Effector memory CD8-positive, alpha-beta T cell (primary cell): Measurements from ENCODE around the gene GABRG3.

Experiments used
- ATAC-seq: fragments of 150-1000 bp; cut with Tn5 transposase; replicated peaks from 2 replicates; pipeline ENCODE4 v1.10.0; 2021; ENCODE audit warnings: mild to moderate bottlenecking, moderate library complexity
- DNase-seq, 3 experiments: peaks; one replicate each; pipeline ENCODE4 v3.0.0; 2021
- H3K27ac Mint-ChIP-seq, 2 donors: one replicate each; pipeline ENCODE4 v1.8.0; 2022; ENCODE audit warnings: mild to moderate bottlenecking in 2 of 2, mixed read lengths in 2 of 2, moderate library complexity in 2 of 2
- H3K27me3 Mint-ChIP-seq, 2 donors: one replicate each; pipeline ENCODE4 v1.8.0; 2022; ENCODE audit warnings: mixed read lengths in 2 of 2
- H3K36me3 Mint-ChIP-seq: one replicate; pipeline ENCODE4 v1.8.0; 2022; ENCODE audit warnings: mild to moderate bottlenecking, moderate library complexity, mixed read lengths; ENCODE audit not compliant: insufficient read depth
- H3K4me1 Mint-ChIP-seq, 2 donors: one replicate each; pipeline ENCODE4 v1.8.0; 2022; ENCODE audit warnings: low read depth in 2 of 2, mixed read lengths in 2 of 2
- H3K4me3 Mint-ChIP-seq, 2 donors: one replicate each; pipeline ENCODE4 v1.8.0; 2022; ENCODE audit warnings: mild to moderate bottlenecking in 2 of 2, mixed read lengths in 2 of 2, moderate library complexity in 2 of 2
- H3K9me3 Mint-ChIP-seq, 2 donors: one replicate each; pipeline ENCODE4 v1.8.0; 2022; ENCODE audit warnings: mixed read lengths in 2 of 2

GABRG3 gene

DNA sequence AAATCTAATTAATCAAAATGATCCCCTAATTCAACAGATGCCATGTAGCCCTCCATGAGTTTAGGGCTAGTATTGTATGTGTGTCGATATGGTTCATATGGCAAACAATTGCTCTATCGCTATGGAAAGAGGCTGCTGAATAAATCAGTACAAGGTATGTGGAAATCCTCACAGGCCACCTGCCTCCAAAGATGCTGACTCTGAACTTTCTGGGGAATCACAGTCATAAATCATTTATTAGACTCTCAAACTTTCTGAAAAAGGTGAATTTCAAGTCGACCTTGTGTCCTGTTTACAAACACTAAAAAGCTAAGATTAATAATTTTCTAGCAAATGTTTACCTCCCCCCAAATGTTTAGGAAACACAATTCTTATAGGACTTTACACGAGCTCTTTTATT is 462.6 kb downstream of the GABRG3 start:
- ATAC-seq (no peak), DNase-seq (no peak)
- no peaks in the 10 kb centered on the region for H3K36me3 Mint-ChIP-seq
- no peak overlapping the region for H3K27ac Mint-ChIP-seq
- no peaks in the 10 kb centered on the region for H3K4me1 Mint-ChIP-seq
- no peak overlapping the region for H3K4me3 Mint-ChIP-seq
- H3K27me3 Mint-ChIP-seq, result no peaks in the 10 kb centered on the region
- H3K9me3 Mint-ChIP-seq, result peaks cover 6 to 21% of the 10 kb centered on the region in 2 donors

DNA sequence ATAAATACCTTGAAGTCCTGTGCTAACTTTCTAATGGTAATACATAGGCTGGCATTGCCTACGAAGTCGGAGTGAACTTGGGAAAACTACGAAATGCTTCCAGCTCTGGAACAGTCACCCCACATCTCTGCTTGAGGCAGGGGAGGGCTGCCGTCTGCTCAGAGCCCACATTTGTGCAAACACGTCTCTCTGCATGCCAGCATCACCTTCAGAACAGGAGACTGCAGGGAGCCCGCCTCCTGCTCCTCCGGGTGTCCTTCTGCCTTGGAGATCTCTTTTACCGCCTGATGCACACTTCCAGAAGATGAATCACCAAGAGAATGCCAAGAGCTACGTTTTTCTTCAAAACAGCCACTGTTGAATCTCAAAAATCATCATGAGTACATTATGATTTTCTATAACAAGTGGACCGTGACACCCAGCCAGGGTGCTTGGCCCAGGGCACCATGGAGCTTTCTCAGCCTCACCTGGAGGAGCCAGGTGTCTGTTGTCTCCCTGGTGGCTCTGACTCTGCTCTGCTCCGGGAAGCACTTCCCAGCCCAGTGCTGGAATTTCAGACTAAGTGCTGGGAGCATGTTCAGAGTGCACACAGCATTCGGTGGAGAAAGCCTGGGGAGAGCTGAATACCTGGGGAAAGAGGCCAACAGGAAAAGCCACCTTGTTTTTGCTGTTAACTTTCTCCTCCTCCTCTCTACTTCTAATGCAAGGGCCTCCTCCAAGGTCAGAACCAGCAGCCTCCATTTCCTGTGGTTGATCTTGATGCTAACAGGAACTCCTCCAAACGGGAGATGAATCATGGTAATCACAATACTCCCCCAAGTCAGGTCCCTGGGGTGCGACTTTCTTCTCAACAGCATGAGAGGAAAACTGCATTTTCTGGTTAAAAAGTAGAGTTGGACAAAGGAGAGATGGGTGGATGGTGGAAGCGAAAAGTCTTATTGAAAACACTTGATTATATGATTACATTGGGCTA is 467.7 kb downstream of the GABRG3 start:
- no peaks in the 10 kb centered on the region for H3K4me1 Mint-ChIP-seq
- H3K27me3 Mint-ChIP-seq, result no peaks in the 10 kb centered on the region
- no peaks in the 10 kb centered on the region for H3K36me3 Mint-ChIP-seq
- H3K9me3 Mint-ChIP-seq, result peaks cover 13 to 29% of the 10 kb centered on the region in 2 donors
- no peak overlapping the region for H3K4me3 Mint-ChIP-seq
- no peak overlapping the region for H3K27ac Mint-ChIP-seq
- no peak for ATAC-seq
- DNase-seq, result no peak

DNA sequence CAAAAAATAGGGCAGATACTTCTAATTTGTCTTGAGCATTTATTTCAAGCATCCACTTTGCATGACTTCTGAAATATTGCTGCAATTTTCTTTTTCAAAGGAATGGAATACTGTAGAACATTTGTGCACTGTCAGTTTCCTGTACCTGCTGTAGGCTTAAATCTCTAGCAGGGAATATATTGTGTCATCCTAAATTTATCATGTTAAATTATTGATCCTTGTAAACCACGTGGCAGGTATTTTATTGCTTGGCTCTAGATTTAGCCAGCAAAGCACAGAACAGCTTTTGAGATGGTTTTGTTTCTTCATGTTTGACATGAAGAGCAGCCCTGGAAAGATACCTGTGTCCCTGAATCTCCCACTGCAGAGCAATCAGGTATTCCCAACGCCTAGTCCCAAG is 470.1 kb downstream of the GABRG3 start:
- Mint-ChIP-seq H3K4me1 (no peaks in the 10 kb centered on the region), H3K9me3 (peaks cover 13 to 22% of the 10 kb centered on the region in 2 donors), H3K27me3 (no peaks in the 10 kb centered on the region), H3K36me3 (peaks cover 3% of the 10 kb centered on the region), H3K4me3 (no peak overlapping the region), H3K27ac (no peak overlapping the region)
- DNase-seq (no peak), ATAC-seq (no peak)

DNA sequence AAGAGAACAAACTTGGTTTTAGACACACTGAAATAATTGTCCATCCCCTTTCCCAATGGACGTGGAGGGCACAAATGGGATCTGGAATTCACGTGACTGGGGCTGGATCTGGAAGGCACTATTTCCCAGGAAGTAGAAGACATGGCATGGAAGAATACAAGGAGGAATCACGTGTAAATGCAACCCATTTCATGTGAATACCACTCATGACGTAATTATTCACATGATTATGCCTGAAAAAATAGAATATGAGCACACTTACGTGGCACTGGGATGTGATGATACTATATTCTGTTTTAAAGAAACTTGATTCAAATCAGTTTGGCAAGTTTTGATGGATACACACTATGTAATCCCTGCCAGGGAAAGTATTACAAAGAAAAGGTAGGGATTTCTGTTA is 477.3 kb downstream of the GABRG3 start:
- Mint-ChIP-seq H3K27ac (no peak overlapping the region), H3K4me3 (no peak overlapping the region), H3K9me3 (peaks cover 8 to 27% of the 10 kb centered on the region in 2 donors), H3K36me3 (peaks cover 4% of the 10 kb centered on the region), H3K4me1 (no peaks in the 10 kb centered on the region), H3K27me3 (no peaks in the 10 kb centered on the region)
- DNase-seq, result no peak
- no peak for ATAC-seq

DNA sequence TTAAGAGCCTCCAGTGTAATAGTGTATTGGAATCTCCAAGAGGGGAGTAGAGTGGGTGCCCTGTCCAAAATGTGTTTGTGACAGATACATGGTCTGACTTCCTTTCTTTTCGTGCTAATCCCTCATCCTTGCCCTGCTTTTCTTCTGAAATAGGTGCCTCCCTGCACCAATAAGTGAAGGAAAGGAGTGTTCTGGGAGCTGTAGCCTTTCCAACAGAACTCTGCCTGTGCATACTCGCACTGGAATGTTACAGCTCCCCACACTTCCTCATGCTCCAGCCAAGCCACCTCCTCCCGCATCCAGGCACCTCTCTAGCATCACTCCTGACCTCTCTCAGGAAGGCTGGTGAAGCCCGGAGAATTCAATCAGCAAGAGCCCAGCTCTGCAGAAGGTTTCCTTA is 478.0 kb downstream of the GABRG3 start:
- H3K4me1 Mint-ChIP-seq, result no peaks in the 10 kb centered on the region
- no peak overlapping the region for H3K27ac Mint-ChIP-seq
- ATAC-seq, result no peak
- no peaks in the 10 kb centered on the region for H3K27me3 Mint-ChIP-seq
- no peak overlapping the region for H3K4me3 Mint-ChIP-seq
- no peak for DNase-seq
- H3K9me3 Mint-ChIP-seq, result peaks cover 10 to 27% of the 10 kb centered on the region in 2 donors
- peaks cover 4% of the 10 kb centered on the region for H3K36me3 Mint-ChIP-seq

DNA sequence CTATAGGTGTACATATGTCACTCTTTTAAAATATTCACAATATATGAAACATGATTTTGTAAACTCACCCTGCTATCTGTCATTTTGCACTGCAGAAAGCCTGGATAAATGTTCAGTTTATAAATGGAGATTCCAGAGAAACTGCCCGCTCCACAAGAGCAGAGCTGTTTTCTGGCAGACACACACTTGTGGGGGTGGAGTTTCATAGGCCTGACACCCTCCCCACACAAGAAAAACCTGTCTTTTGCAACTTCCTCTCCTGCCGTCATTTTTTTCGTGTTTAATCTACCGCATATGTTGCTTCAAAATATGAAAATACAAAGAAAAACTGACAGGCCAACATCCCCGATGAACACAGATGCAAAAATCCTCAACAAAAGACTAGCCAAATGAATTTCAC is 479.0 kb downstream of the GABRG3 start:
- peaks cover 4% of the 10 kb centered on the region for H3K36me3 Mint-ChIP-seq
- no peak for ATAC-seq
- no peaks in the 10 kb centered on the region for H3K4me1 Mint-ChIP-seq
- no peak overlapping the region for H3K4me3 Mint-ChIP-seq
- H3K27me3 Mint-ChIP-seq, result no peaks in the 10 kb centered on the region
- H3K27ac Mint-ChIP-seq, result no peak overlapping the region
- no peak for DNase-seq
- H3K9me3 Mint-ChIP-seq, result peaks cover 10 to 27% of the 10 kb centered on the region in 2 donors

DNA sequence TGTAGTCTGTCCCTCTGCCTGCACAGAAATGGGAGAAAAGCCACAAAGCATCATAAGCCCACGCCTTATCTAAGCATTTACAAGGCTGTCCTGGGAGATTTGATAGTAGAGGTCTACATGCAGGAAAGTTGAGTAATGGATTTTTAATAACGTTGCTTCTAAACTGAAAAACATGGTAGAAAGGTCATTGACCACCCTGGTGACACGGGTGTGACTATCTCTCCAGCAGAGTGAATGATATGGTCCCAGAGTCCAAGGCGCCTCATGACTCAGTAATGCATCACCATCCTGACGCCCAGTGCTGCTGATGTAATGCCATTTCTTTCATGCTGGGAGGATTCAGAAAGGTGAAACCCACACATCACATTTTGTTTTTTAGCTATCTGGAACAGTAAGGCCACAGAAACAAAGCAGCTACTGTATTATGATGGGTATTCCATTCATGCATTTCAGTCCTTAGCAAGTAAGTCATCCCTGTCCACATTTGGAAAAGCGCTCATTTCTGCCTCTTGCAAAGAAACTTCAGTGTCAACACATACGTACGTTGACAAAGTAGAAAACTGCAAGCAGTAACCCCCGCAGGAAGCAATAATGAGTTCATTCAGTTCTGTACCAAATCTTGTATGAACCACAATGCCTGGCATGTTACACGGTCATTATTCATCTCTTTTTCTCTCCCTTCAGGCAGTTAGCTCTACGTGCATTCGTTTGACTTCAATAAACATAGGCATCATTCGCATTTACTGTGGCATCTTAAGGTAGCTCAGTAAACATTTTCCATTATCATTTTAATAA is 483.5 kb downstream of the GABRG3 start:
- H3K4me3 Mint-ChIP-seq, result no peak overlapping the region
- no peaks in the 10 kb centered on the region for H3K27me3 Mint-ChIP-seq
- no peak overlapping the region for H3K27ac Mint-ChIP-seq
- H3K36me3 Mint-ChIP-seq, result no peaks in the 10 kb centered on the region
- H3K4me1 Mint-ChIP-seq, result no peaks in the 10 kb centered on the region
- peaks cover 8 to 10% of the 10 kb centered on the region in 2 donors for H3K9me3 Mint-ChIP-seq
- ATAC-seq, result no peak
- no peak for DNase-seq

DNA sequence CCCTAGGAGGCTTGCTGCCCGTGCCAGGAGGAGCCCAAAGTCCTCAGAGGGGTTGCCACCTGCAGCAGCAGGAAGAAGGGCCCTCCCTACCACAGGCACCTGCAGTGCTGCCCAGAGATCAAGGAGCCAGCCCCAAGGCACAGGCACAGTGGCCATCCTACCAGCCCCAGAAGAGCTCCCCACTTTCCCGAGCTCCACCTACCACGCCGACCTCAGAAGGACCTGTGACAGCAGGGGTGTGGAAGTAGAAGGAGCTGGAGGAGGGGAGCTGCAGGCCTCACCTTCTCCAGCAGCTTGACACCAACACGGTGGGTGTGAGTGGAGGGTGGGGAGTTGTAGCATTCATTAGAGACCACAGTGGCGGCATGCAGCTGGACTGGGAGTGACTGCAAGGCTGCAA is 485.8 kb downstream of the GABRG3 start:
- ATAC-seq (no peak), DNase-seq (no peak)
- H3K27ac Mint-ChIP-seq, result no peak overlapping the region
- no peaks in the 10 kb centered on the region for H3K4me1 Mint-ChIP-seq
- peaks cover 7 to 10% of the 10 kb centered on the region in 2 donors for H3K9me3 Mint-ChIP-seq
- H3K4me3 Mint-ChIP-seq, result no peak overlapping the region
- H3K27me3 Mint-ChIP-seq, result no peaks in the 10 kb centered on the region
- H3K36me3 Mint-ChIP-seq, result no peaks in the 10 kb centered on the region

DNA sequence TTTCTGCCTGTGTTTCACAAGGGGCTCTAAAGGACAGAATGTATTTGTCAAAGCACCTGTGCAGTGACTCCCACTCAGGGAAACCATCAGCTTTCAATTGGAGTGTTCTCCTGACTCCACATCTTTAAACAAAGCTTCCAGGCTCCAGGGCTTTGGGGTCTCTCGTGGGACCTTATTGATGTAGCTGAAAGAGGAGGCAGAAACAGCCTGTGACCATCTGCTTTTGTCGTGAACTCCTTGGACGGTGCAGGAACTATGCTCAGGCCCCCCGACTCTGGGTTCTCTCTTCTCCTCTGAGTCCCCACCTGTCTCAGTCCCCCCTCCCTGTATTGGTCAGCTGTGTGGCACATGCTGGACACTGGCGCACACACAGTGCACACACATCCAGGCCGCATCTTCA is 486.8 kb downstream of the GABRG3 start:
- no peaks in the 10 kb centered on the region for H3K27me3 Mint-ChIP-seq
- no peak for ATAC-seq
- H3K27ac Mint-ChIP-seq, result no peak overlapping the region

DNA sequence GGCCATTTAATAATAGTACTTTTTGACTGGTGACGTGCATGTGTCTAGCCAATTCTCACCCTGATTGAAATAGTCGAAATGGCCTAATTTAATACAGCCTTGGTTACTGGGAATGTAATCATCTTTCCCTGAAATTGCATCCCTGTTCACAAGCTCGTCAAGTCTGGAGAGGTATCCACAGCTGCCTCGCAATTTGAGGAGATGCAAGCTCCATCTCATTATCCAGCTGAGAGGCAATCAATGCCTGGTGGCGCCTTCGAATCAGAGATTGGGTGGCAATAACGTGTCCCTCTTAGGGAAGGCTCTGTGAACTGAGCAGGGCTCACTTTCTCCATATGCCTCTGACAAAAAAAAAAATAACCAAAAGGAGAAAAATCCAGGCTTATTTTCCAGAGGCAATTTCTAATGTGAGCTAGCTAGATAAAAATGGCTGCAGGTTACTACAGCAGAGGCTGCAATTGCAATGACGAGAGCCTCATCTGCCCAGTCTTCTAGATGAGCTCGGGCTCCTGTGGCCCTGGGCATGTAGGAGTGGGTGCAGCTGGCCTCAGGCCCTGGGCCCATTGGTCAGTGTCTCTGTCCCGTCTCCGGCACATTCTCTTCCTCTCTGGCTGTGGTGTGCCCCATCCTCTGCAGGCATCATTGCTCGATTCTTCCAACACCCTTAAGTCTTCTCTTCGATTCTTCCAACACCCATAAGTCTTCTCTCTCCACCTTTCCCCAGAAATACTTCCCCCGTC is 487.5 kb downstream of the GABRG3 start:
- Mint-ChIP-seq H3K27me3 (no peaks in the 10 kb centered on the region), H3K36me3 (no peaks in the 10 kb centered on the region), H3K4me1 (no peaks in the 10 kb centered on the region), H3K27ac (no peak overlapping the region), H3K4me3 (no peak overlapping the region), H3K9me3 (peaks cover 8 to 9% of the 10 kb centered on the region in 2 donors)
- DNase-seq, result no peak
- no peak for ATAC-seq

More for the DNA sequence above, 486.8 kb downstream of the GABRG3 start:
- Mint-ChIP-seq H3K36me3 (no peaks in the 10 kb centered on the region), H3K4me1 (no peaks in the 10 kb centered on the region), H3K4me3 (no peak overlapping the region), H3K9me3 (peaks cover 11 to 12% of the 10 kb centered on the region in 2 donors)
- DNase-seq, result no peak

DNA sequence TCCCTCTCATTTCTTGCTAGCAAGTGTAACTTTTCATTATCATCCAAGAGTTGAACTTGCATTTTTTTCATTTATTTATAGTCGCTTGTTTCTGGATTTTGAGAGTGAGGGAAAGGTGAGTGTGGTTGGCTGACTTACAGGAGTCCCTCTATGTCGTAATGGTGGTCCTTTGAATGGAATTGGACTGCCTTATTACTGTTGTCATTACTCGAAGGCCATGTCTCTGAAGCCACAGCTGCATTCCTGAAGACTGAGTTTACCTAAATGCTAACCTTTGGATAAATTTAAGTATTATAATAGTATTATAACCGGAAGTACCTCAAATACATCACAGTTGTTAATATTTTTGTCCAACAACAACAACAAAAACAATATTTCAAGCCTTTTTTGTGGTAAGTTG is 488.9 kb downstream of the GABRG3 start:
- H3K36me3 Mint-ChIP-seq, result no peaks in the 10 kb centered on the region
- no peaks in the 10 kb centered on the region for H3K4me1 Mint-ChIP-seq
- H3K9me3 Mint-ChIP-seq, result peaks cover 7 to 8% of the 10 kb centered on the region in 2 donors
- ATAC-seq, result no peak
- no peaks in the 10 kb centered on the region for H3K27me3 Mint-ChIP-seq
- no peak for DNase-seq
- no peak overlapping the region for H3K4me3 Mint-ChIP-seq
- no peak overlapping the region for H3K27ac Mint-ChIP-seq

DNA sequence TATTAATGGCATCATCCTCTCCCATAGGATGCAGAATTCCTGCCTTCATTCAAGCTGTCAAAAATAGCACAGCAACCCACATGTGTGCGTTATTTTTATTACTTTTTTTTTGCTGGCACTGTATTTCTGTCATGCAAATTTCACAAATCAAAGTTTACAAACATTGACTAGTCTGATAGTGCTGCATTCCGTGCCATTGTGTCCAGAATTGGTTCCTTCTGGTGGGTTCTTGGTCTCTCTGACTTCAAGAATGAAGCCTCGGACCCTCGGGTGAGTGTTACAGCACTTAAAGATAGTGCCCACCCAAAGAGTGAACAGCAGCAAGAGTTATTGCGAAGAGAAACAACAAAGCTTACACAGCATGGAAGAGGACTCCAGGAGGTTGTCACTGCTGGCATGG is 490.2 kb downstream of the GABRG3 start:
- H3K4me1 Mint-ChIP-seq, result no peaks in the 10 kb centered on the region
- peaks cover 7 to 8% of the 10 kb centered on the region in 2 donors for H3K9me3 Mint-ChIP-seq
- DNase-seq (no peak), ATAC-seq (no peak)
- H3K36me3 Mint-ChIP-seq, result no peaks in the 10 kb centered on the region
- no peak overlapping the region for H3K27ac Mint-ChIP-seq
- no peak overlapping the region for H3K4me3 Mint-ChIP-seq
- no peaks in the 10 kb centered on the region for H3K27me3 Mint-ChIP-seq

DNA sequence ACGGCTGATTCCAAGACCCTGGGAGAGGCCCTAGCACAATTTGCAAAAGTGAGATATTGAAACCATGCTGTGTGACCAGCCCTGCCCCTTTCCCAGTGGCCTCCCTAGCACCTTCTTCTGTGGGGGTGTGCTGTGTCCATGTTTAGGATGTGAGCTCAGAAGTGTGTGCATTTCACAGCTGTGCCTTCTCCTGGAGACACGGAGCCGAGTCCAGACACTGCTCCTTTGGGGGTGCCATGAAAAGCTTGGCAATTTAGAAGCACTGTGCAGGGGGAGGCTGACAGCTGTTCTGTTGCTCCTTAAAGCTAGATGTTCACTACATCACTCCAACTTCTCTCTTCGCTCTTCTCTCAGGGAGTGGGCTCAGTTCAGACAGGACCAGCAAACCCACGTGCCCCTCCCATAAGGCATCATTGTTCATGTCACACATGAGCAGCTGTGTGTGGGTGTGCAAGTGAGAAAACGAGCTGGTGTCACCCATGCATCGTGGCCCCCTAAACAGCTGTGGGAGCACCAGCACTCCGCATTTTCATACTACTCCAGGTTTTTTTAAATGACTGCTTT is 492.6 kb downstream of the GABRG3 start:
- no peak for ATAC-seq
- H3K9me3 Mint-ChIP-seq, result peaks cover 7 to 8% of the 10 kb centered on the region in 2 donors
- no peaks in the 10 kb centered on the region for H3K27me3 Mint-ChIP-seq
- no peaks in the 10 kb centered on the region for H3K36me3 Mint-ChIP-seq
- no peak overlapping the region for H3K27ac Mint-ChIP-seq
- no peaks in the 10 kb centered on the region for H3K4me1 Mint-ChIP-seq
- no peak overlapping the region for H3K4me3 Mint-ChIP-seq
- DNase-seq, result no peak
